HepG2 (cell line): Measurements from ENCODE around the gene NHSL1. TPM values are rescaled to one million over a fixed set of nuclear protein-coding genes. Genes with fewer than 3 reads are reported as not detected.

Source experiments
- ATF2 ChIP-seq: sonication (generic); formaldehyde crosslinking; IDR thresholded peaks from 2 replicates; pipeline ENCODE4 v1.4.0; 2020; ENCODE audit warnings: missing genetic modification reagents
- ATF4 ChIP-seq, 2 experiments: fragments of 450-650 bp in 1 of 2; sonication (generic) in 1 of 2; formaldehyde crosslinking; IDR thresholded peaks; 2 replicates each; pipeline versions ENCODE4 v1.5.0 to v1.8.0; 2020 to 2022; ENCODE audit warnings: mild to moderate bottlenecking in 1 of 2, missing genetic modification reagents in 1 of 2
- ATF5 ChIP-seq: sonication (generic); formaldehyde crosslinking; IDR thresholded peaks from 2 replicates; pipeline ENCODE4 v1.4.0; 2020; ENCODE audit warnings: mild to moderate bottlenecking, low read depth, missing genetic modification reagents
- BRCA1 ChIP-seq: sonication (generic); formaldehyde crosslinking; IDR thresholded peaks from 2 replicates; pipeline ENCODE4 v1.4.0; 2020; ENCODE audit warnings: missing genetic modification reagents
- EHMT2 ChIP-seq: fragments of 200-600 bp; sonication (generic); IDR thresholded peaks from 2 replicates; pipeline ENCODE4 v1.7.0; 2017; ENCODE audit warnings: antibody characterized with exemption, low read depth, low read length, borderline replicate concordance
- HIC2 ChIP-seq: sonication (generic); formaldehyde crosslinking; IDR thresholded peaks from 2 replicates; pipeline ENCODE4 v1.9.0; 2022; ENCODE audit warnings: low read depth, missing genetic modification reagents
- MAFF ChIP-seq: IDR thresholded peaks from 2 replicates; pipeline ENCODE4 v1.6.1; 2011; ENCODE audit warnings: low read depth, low read length, improper control_type of control experiment
- MYC ChIP-seq: sonication (generic); formaldehyde crosslinking; IDR thresholded peaks from 2 replicates; pipeline ENCODE4 v1.9.0; 2021; ENCODE audit warnings: missing genetic modification reagents, borderline replicate concordance
- PLSCR1 ChIP-seq: sonication (generic); formaldehyde crosslinking; IDR thresholded peaks from 2 replicates; pipeline ENCODE4 v1.5.0; 2020; ENCODE audit warnings: missing genetic modification reagents, mild to moderate bottlenecking, borderline replicate concordance
- SKI ChIP-seq: fragments of 450-650 bp; IDR thresholded peaks from one replicate; pipeline ENCODE4 v1.6.1; 2018; ENCODE audit warnings: mild to moderate bottlenecking; ENCODE audit not compliant: partially characterized antibody
- STAT6 ChIP-seq: sonication (generic); formaldehyde crosslinking; IDR thresholded peaks from 2 replicates; pipeline ENCODE4 v1.4.0; 2020; ENCODE audit warnings: missing genetic modification reagents, mild to moderate bottlenecking, borderline replicate concordance
- ZBTB3 ChIP-seq: sonication (generic); formaldehyde crosslinking; IDR thresholded peaks from 2 replicates; pipeline ENCODE4 v1.4.0; 2020; ENCODE audit warnings: low read depth, mild to moderate bottlenecking, moderate library complexity, missing genetic modification reagents, borderline replicate concordance
- ZBTB38 ChIP-seq: sonication (generic); formaldehyde crosslinking; IDR thresholded peaks from 2 replicates; pipeline ENCODE4 v1.5.1; 2020; ENCODE audit warnings: mild to moderate bottlenecking, missing genetic modification reagents
- ZBTB7B ChIP-seq: sonication (generic); formaldehyde crosslinking; IDR thresholded peaks from 2 replicates; pipeline ENCODE4 v1.4.0; 2020; ENCODE audit warnings: missing genetic modification reagents
- ZMYM3 ChIP-seq: sonication (generic); formaldehyde crosslinking; IDR thresholded peaks from 2 replicates; pipeline ENCODE4 v1.5.1; 2020; ENCODE audit warnings: mild to moderate bottlenecking, missing genetic modification reagents
- ZNF121 ChIP-seq: sonication (generic); formaldehyde crosslinking; IDR thresholded peaks from 2 replicates; pipeline ENCODE4 v1.5.0; 2020; ENCODE audit warnings: mild to moderate bottlenecking, missing genetic modification reagents
- ZNF138 ChIP-seq: sonication (generic); formaldehyde crosslinking; IDR thresholded peaks from 2 replicates; pipeline ENCODE4 v1.5.0; 2020; ENCODE audit warnings: mild to moderate bottlenecking, low read depth, missing genetic modification reagents
- ZNF30 ChIP-seq: sonication (generic); formaldehyde crosslinking; IDR thresholded peaks from 2 replicates; pipeline ENCODE4 v1.5.0; 2020; ENCODE audit warnings: mild to moderate bottlenecking, missing genetic modification reagents
- ZNF629 ChIP-seq: sonication (generic); formaldehyde crosslinking; conservative IDR thresholded peaks from 2 replicates; pipeline ENCODE4 v1.5.0; 2020; ENCODE audit warnings: missing genetic modification reagents
- polyA plus RNA-seq, 8 experiments: library from polyadenylated mRNA; depleted of rRNA in 3 of 8; stranded (reverse) in 7 of 8; unstranded in 1 of 8; fragments of >200 nt; fragmentation: Illumina TruSeq in 4 of 8; extraction: Trizol in 4 of 8; gene quantifications; 2 replicates each; pipeline versions ENCODE4 v1.2.1 to v1.2.3, GENCODE V29; 2011 to 2016; ENCODE audit warnings: low read depth in 4 of 8, missing spikeins in 1 of 8, mixed read lengths in 1 of 8; ENCODE audit not compliant: insufficient read depth in 1 of 8
- total RNA-seq, 5 experiments: library from RNA; depleted of rRNA; stranded (reverse); fragments of >200 nt; fragmentation: Illumina TruSeq; extraction: Trizol; gene quantifications; 2 replicates each; pipeline ENCODE4 v1.2.3, GENCODE V29; 2016; ENCODE audit warnings: low read depth in 1 of 5

The NHSL1 gene
- total and polyA plus RNA-seq, 2 of the 13 experiments (the other 11 are each of a cell fraction or from before 2014, with no cell fraction given): 24.9 to 53.6 TPM

GRCh38 chr6:138517635-138518034 lies 18.3 kb upstream of the NHSL1 start (continued):
- TF ChIP-seq ZBTB7B (no peak), ZBTB3 (no peak), SKI (no peak), PLSCR1 (CRISPR knock-in tag) (no peak), ATF2 (0 out of 2 replicates have a peak, but pooled peaks have one; percentile 49), ZNF30 (no peak), ZMYM3 (CRISPR knock-in tag) (peak; percentile 69; the same call in 1 of the 2 replicates), STAT6 (CRISPR knock-in tag) (no peak), ZNF121 (no peak; the same call in 1 of the 2 replicates), ZNF629 (CRISPR knock-in tag) (no peak), MYC (CRISPR knock-in tag) (peak; percentile 42; the same call in 1 of the 2 replicates), ZBTB38 (CRISPR knock-in tag) (peak; percentile 64; the same call in 1 of the 2 replicates), HIC2 (CRISPR knock-in tag) (no peak), EHMT2 (no peak), BRCA1 (no peak), ATF4 (CRISPR knock-in tag; IDR thresholded peaks at IDR 0.05) (no peak), ZNF138 (CRISPR knock-in tag) (no peak), ATF5 (no peak), MAFF (no peak)
